Spleen (tissue), 7 donors: ENCODE measurements around the gene AAK1.

Experiments used
- POLR2A ChIP-seq, 3 donors: fragments of 450-650 bp; IDR thresholded peaks; one replicate each; pipeline ENCODE4 v1.5.1; 2017; ENCODE audit warnings: antibody characterized with exemption in 3 of 3, mild to moderate bottlenecking in 1 of 3
- POLR2AphosphoS5 ChIP-seq, 3 donors: sonication (generic); formaldehyde crosslinking; IDR thresholded peaks; one replicate each; pipeline ENCODE4 v1.5.1; 2017; ENCODE audit warnings: antibody characterized with exemption in 3 of 3
- TF ChIP-seq, protein P1 (sequence below), 11 experiments: fragments of 200-600 bp in 7 of 11; fragments of 450-650 bp in 4 of 11; sonication (generic) in 4 of 11; IDR thresholded peaks in 8 of 11; conservative IDR thresholded peaks in 3 of 11; 1 replicate in 7 of 11; 2 replicates in 4 of 11; pipeline versions ENCODE4 v1.4.0 to v1.8.0; 2016 to 2021; ENCODE audit warnings: antibody characterized with exemption in 11 of 11, inconsistent platforms in 4 of 11, mild to moderate bottlenecking in 1 of 11
- donor health status: DM: no; HTN: no; CAD: no; lungs with moderate emphysema.
- donor health status: DM: no; HTN: no; CAD: no.
- donor health status: DM: no; HTN: no; CAD: no.

DNA sequence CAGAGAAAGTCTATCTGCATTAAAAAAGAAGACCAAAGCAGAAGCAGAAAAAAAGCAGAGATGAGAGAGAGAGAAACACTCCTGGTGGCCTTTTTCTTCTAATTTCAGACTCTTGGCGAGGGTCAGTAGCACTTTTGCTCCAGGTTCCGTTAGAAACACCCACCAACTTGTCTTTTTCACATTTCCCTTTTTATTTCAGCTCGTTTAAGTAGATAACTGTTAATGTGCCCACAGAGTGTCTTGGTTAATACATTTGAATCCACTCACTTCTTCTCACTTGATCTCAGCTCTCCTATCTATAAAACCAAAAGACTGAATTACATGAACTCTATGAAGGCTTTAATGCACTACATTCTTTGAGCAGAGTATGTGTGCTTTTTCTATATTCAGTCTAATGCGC, 63.1 kb downstream of the AAK1 start:
- TF ChIP-seq, protein P1, sequence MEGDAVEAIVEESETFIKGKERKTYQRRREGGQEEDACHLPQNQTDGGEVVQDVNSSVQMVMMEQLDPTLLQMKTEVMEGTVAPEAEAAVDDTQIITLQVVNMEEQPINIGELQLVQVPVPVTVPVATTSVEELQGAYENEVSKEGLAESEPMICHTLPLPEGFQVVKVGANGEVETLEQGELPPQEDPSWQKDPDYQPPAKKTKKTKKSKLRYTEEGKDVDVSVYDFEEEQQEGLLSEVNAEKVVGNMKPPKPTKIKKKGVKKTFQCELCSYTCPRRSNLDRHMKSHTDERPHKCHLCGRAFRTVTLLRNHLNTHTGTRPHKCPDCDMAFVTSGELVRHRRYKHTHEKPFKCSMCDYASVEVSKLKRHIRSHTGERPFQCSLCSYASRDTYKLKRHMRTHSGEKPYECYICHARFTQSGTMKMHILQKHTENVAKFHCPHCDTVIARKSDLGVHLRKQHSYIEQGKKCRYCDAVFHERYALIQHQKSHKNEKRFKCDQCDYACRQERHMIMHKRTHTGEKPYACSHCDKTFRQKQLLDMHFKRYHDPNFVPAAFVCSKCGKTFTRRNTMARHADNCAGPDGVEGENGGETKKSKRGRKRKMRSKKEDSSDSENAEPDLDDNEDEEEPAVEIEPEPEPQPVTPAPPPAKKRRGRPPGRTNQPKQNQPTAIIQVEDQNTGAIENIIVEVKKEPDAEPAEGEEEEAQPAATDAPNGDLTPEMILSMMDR (IDR thresholded peaks at IDR 0.05 in 8 of 11, conservative IDR thresholded peaks at IDR 0.05 in 3 of 11): no peak
- TF ChIP-seq POLR2A (IDR thresholded peaks at IDR 0.05) (no peak), POLR2AphosphoS5 (IDR thresholded peaks at IDR 0.05) (no peak)
